K562 (cell line): ENCODE results near the gene VSTM2B. TPM values are rescaled to one million over a fixed set of nuclear protein-coding genes. Genes with fewer than 3 reads are reported as not detected.

Experiments
- ATAC-seq: fragments of 200-7000 bp; cut with Tn5 transposase; 3 replicates; pipeline ENCODE4 v1.9.1; 2020; ENCODE audit warnings: moderate library complexity
- BruUV-seq: library from RNA; stranded (reverse); fragments of 400-500 nt; replicated peaks from 2 replicates; lab custom pipeline; 2021; lab: Mats Ljungman, UMichigan
- CTCF ChIA-PET: fragments of 300-600 bp; formaldehyde crosslinking; extraction: SDS; loops from one replicate; lab custom pipeline; 2021; ENCODE audit warnings: low intra/inter-chr PET ratio; lab: Yijun Ruan, JAX
- POLR2A ChIA-PET: fragments of 300-600, 350-650 bp; sonication (Branson Sonifier 250); formaldehyde crosslinking; extraction: SDS; loops from one replicate; lab custom pipeline; 2021; ENCODE audit warnings: antibody characterized with exemption, inconsistent platforms; lab: Yijun Ruan, JAX
- DNase-seq, 4 experiments: peaks; one replicate each; pipeline versions ENCODE4 v3.0.0 to v3.0.0-alpha.2; 2011 to 2018; ENCODE audit warnings: low spot score in 3 of 4, mixed read lengths in 3 of 4; ENCODE audit errors: extremely low read depth in 1 of 4
- FAIRE-seq: peaks from 2 replicates; lab custom pipeline; 2011; peaks lifted over from hg19 to GRCh38; lab: Jason Lieb, UNC
- H2AFZ ChIP-seq: 2 replicates; pipeline ENCODE4 v1.6.0; 2011; ENCODE audit warnings: low read depth, low read length, control low read depth, inconsistent platforms
- H3K27ac ChIP-seq: fragments of 200-600 bp; 3 replicates; pipeline ENCODE4 v1.8.0; 2011; ENCODE audit warnings: low read depth, mild to moderate bottlenecking, control low read depth, inconsistent platforms, low read length, moderate library complexity, mixed read lengths; ENCODE audit errors: extremely low read depth
- H3K27me3 ChIP-seq, 2 experiments: fragments of 300-600 bp in 1 of 2; 2 replicates in 1 of 2; 3 replicates in 1 of 2; pipeline versions ENCODE4 v1.6.0 to v1.8.0; 2011; ENCODE audit warnings: inconsistent platforms in 2 of 2, low read length in 2 of 2, mild to moderate bottlenecking in 1 of 2, mixed read lengths in 1 of 2, moderate library complexity in 1 of 2; ENCODE audit not compliant: control insufficient read depth in 2 of 2, insufficient read depth in 2 of 2
- H3K36me3 ChIP-seq: fragments of 300-600 bp; 3 replicates; pipeline ENCODE4 v1.8.0; 2011; ENCODE audit warnings: mild to moderate bottlenecking, low read length, inconsistent platforms; ENCODE audit not compliant: control insufficient read depth, insufficient read depth
- H3K4me1 ChIP-seq, 2 experiments: fragments of 200-600 bp in 1 of 2; replicated peaks in 1 of 2; 2 replicates in 1 of 2; 3 replicates in 1 of 2; pipeline versions ENCODE4 v1.5.1 to v1.8.0; 2011; ENCODE audit warnings: inconsistent platforms in 2 of 2, low read length in 2 of 2, mild to moderate bottlenecking in 1 of 2, mixed read lengths in 1 of 2, moderate library complexity in 1 of 2; ENCODE audit not compliant: control insufficient read depth in 2 of 2, insufficient read depth in 2 of 2
- H3K4me2 ChIP-seq: 2 replicates; pipeline ENCODE4 v1.6.1; 2011; ENCODE audit warnings: low read length, control low read depth, inconsistent platforms, mixed read lengths; ENCODE audit not compliant: insufficient read depth
- H3K4me3 ChIP-seq: fragments of 200-600 bp; sonication (generic), shearing (Covaris generic); 2 replicates; pipeline ENCODE4 v1.5.1; 2016; ENCODE audit warnings: control low read depth, inconsistent platforms
- H3K79me2 ChIP-seq: fragments of 200-600 bp; 3 replicates; pipeline ENCODE4 v1.8.0; 2011; ENCODE audit warnings: low read length, inconsistent platforms; ENCODE audit not compliant: control insufficient read depth, insufficient read depth
- H3K9ac ChIP-seq, 2 experiments: 2 replicates each; pipeline versions ENCODE4 v1.6.0 to v1.6.1; 2011; ENCODE audit warnings: low read depth in 2 of 2, low read length in 2 of 2, control low read depth in 1 of 2, inconsistent platforms in 1 of 2, mild to moderate bottlenecking in 1 of 2, mixed read lengths in 1 of 2; ENCODE audit not compliant: insufficient read depth in 1 of 2
- H3K9me1 ChIP-seq: one replicate; pipeline ENCODE4 v1.6.0; 2011; ENCODE audit warnings: inconsistent platforms, mild to moderate bottlenecking, low read length, moderate library complexity; ENCODE audit not compliant: control insufficient read depth, insufficient read depth
- H3K9me3 ChIP-seq: replicated peaks from 2 replicates; pipeline ENCODE4 v1.5.1; 2011; ENCODE audit warnings: low read depth, low read length, inconsistent platforms; ENCODE audit not compliant: control insufficient read depth, insufficient read depth
- H4K20me1 ChIP-seq: replicated peaks from 2 replicates; pipeline ENCODE4 v1.6.1; 2011; ENCODE audit warnings: low read length, inconsistent platforms, mixed read lengths; ENCODE audit not compliant: control insufficient read depth, insufficient read depth
- ARID1B ChIP-seq: fragments of 450-650 bp; IDR thresholded peaks from 2 replicates; pipeline ENCODE4 v1.6.1; 2016; ENCODE audit warnings: antibody characterized with exemption, mild to moderate bottlenecking, inconsistent platforms
- MBD2 ChIP-seq: sonication (generic); IDR thresholded peaks from 2 replicates; pipeline ENCODE4 v1.6.1; 2016; ENCODE audit warnings: low read depth, borderline replicate concordance
- PHB2 ChIP-seq: fragments of 450-650 bp; IDR thresholded peaks from 2 replicates; pipeline ENCODE4 v1.6.1; 2017; ENCODE audit warnings: low read depth
- POLR2H ChIP-seq: IDR thresholded peaks from 2 replicates; pipeline ENCODE4 v1.6.1; 2016; ENCODE audit warnings: missing genetic modification characterization, low read depth, mild to moderate bottlenecking, control low read depth, missing compliant biosample characterization, moderate library complexity
- PREB ChIP-seq: sonication (generic); formaldehyde crosslinking; IDR thresholded peaks from 2 replicates; pipeline ENCODE4 v1.8.1; 2023; ENCODE audit warnings: mild to moderate bottlenecking, missing genetic modification reagents
- RBM17 ChIP-seq: fragments of 200-400 bp; formaldehyde crosslinking; IDR thresholded peaks from 2 replicates; pipeline ENCODE4 v1.6.1; 2017; ENCODE audit warnings: low read depth, mild to moderate bottlenecking, low read length, borderline replicate concordance
- XRCC4 ChIP-seq: IDR thresholded peaks from one replicate; pipeline ENCODE4 v1.6.1; 2011; ENCODE audit not compliant: insufficient read depth, insufficient read length; ENCODE audit errors: extremely low read depth
- ZHX1 ChIP-seq: fragments of 150-350 bp; conservative IDR thresholded peaks from 2 replicates; pipeline ENCODE4 v1.6.1; 2014; ENCODE audit warnings: low read length
- ZNF224 ChIP-seq: sonication (generic); formaldehyde crosslinking; IDR thresholded peaks from 2 replicates; pipeline ENCODE4 v1.8.0; 2022; ENCODE audit warnings: mild to moderate bottlenecking, missing genetic modification reagents
- WGBS: fragments of 100-300 bp; shearing (Covaris generic); methylation state at CpG from one replicate; pipeline ENCODE4 v1.1.6; 2016; ENCODE audit warnings: low coverage, mixed read lengths; ENCODE audit not compliant: insufficient coverage; ENCODE audit errors: missing lambda C conversion rate; 5-methylcytosine and 5-hydroxymethylcytosine counted together
- in situ Hi-C: fragments of 300-500 bp; cut with MboI; formaldehyde crosslinking; loops from 4 replicates; pipeline ENCODE4 v1.15.0; 2018; ENCODE audit warnings: inconsistent platforms, mixed read lengths
- intact Hi-C: fragments of 100-400 bp; cut with micrococcal nuclease; formaldehyde crosslinking; loops from 2 replicates; pipeline ENCODE4 v1.14.2; 2022
- polyA plus RNA-seq, 8 experiments: library from polyadenylated mRNA; depleted of rRNA in 4 of 8; stranded (reverse) in 5 of 8; unstranded in 3 of 8; fragments of >200 nt; fragmentation: Nextera tagmentation in 2 of 8; fragmentation: Illumina TruSeq in 1 of 8; extraction: Ambion mirVana in 2 of 8; extraction: Trizol in 1 of 8; gene quantifications; 2 replicates each; pipeline versions ENCODE4 v1.2.1 to v1.2.3, GENCODE V29; 2011 to 2014; ENCODE audit warnings: inconsistent platforms in 1 of 8, missing spikeins in 1 of 8
- total RNA-seq, 7 experiments: library from RNA; depleted of rRNA in 6 of 7; stranded (reverse); fragments of >200 nt in 6 of 7; fragmentation: Illumina TruSeq in 2 of 7; extraction: Trizol in 2 of 7; gene quantifications; 2 replicates each; pipeline versions ENCODE4 v1.2.1 to v1.2.3, GENCODE V29; 2011 to 2021; ENCODE audit warnings: low replicate concordance in 1 of 7

VSTM2B gene
- total and polyA plus RNA-seq, 9 of the 15 experiments (the other 6 are each of a cell fraction or from before 2014, with no cell fraction given), result not detected

- no peak for FAIRE-seq
- POLR2A ChIA-PET, result interaction anchor here (0.6 to 1.0 kb wide), 2 partner anchors 11 to 68 kb away, joined by 4 to 5 read pairs; no protein-coding TSS in a partner anchor
- Histone ChIP-seq H3K4me1 (peaks cover 0 to 7% of the 10 kb centered on the region in 2 experiments; a peak in 2 of 5 replicates), H3K4me2 (no peak overlapping the region), H3K27me3 (peaks cover 0 to 4% of the 10 kb centered on the region in 2 experiments; a peak in 2 of 5 replicates), H3K27ac (no peak overlapping the region), H3K9ac (peak overlapping the region in 1 of 2 experiments; percentile 54; a peak in 1 of 4 replicates), H3K36me3 (no peaks in the 10 kb centered on the region), H4K20me1 (no peaks in the 10 kb centered on the region), H2AFZ (no peak overlapping the region), H3K4me3 (no peak overlapping the region), H3K79me2 (no peaks in the 10 kb centered on the region), H3K9me3 (no peaks in the 10 kb centered on the region), H3K9me1 (no peaks in the 10 kb centered on the region)
- intact Hi-C loops (no loop called here), in situ Hi-C loops (loop anchor here (25.0 kb wide), 1 partner anchor 861 kb away; no protein-coding TSS in a partner anchor)
- BruUV-seq, result no TSS peak
- TF ChIP-seq MBD2, result no peak
- no peak for TF ChIP-seq XRCC4
- no peak for TF ChIP-seq PREB (CRISPR knock-in tag)
- TF ChIP-seq RBM17, result no peak
- no peak for TF ChIP-seq ZHX1
- TF ChIP-seq POLR2H (tag), result no peak
- no peak for TF ChIP-seq PHB2
- no peak for TF ChIP-seq ARID1B
- no peak for TF ChIP-seq ZNF224
- ATAC-seq, result no peak
- no peak for DNase-seq
- WGBS, result 27% methylated on average over 3 of the region's 3 CpGs
- CTCF ChIA-PET, result no interaction called here
Measured at GRCh38 chr19:29598496-29598895, 72.7 kb downstream of the VSTM2B start.
